Chondrocyte (in vitro differentiated cells): ENCODE results near the gene CAPNS1. TPM values are rescaled to one million over a fixed set of nuclear protein-coding genes. Genes with fewer than 3 reads are reported as not detected.
"Not testable (repeated sequence)": the region's sequence is repeated elsewhere in the genome, so short reads cannot be mapped to it uniquely, and the experiment has no call there.

Experiments used
- DNase-seq: peaks from one replicate; pipeline ENCODE4 v3.0.0; 2021; ENCODE audit warnings: mixed read lengths, low spot score
- H3K27ac Mint-ChIP-seq: one replicate; pipeline ENCODE4 v1.8.0; 2021; ENCODE audit warnings: mild to moderate bottlenecking, moderate library complexity, mixed read lengths; ENCODE audit not compliant: unreplicated experiment
- H3K27me3 Mint-ChIP-seq: 2 replicates; pipeline ENCODE4 v1.8.0; 2021; ENCODE audit warnings: low read depth, mixed read lengths
- H3K36me3 Mint-ChIP-seq: 2 replicates; pipeline ENCODE4 v1.8.0; 2021; ENCODE audit warnings: low read depth, mixed read lengths
- H3K4me1 Mint-ChIP-seq: 2 replicates; pipeline ENCODE4 v1.8.0; 2021; ENCODE audit warnings: low read depth, mild to moderate bottlenecking, mixed read lengths
- H3K4me3 Mint-ChIP-seq: one replicate; pipeline ENCODE4 v1.8.0; 2021; ENCODE audit warnings: mild to moderate bottlenecking, moderate library complexity, mixed read lengths; ENCODE audit not compliant: unreplicated experiment
- H3K9me3 Mint-ChIP-seq: 2 replicates; pipeline ENCODE4 v1.8.0; 2021; ENCODE audit warnings: low read depth, mixed read lengths
- CTCF ChIP-seq: fragments of 200-600 bp; sonication (generic); IDR thresholded peaks from 2 replicates; pipeline ENCODE4 v1.5.0; 2021; ENCODE audit warnings: antibody characterized with exemption, mild to moderate bottlenecking, moderate library complexity
- total RNA-seq: library from RNA; stranded (reverse); gene quantifications from 3 replicates; pipeline ENCODE4 v1.2.1, GENCODE V29; 2021

Gene CAPNS1
- total RNA-seq, 1 donor from 2014 or later, result 762 TPM

GRCh38 chr19:36182612-36183244 lies 42.9 kb downstream of the CAPNS1 start:
- peaks cover 13% of the 10 kb centered on the region for H3K4me1 Mint-ChIP-seq
- H3K27ac Mint-ChIP-seq, result peak overlapping the region; percentile 89
- DNase-seq, result no peak
- H3K27me3 Mint-ChIP-seq, result no peaks in the 10 kb centered on the region
- TF ChIP-seq CTCF, result no peak
- peaks cover 9% of the 10 kb centered on the region for H3K36me3 Mint-ChIP-seq
- no peaks in the 10 kb centered on the region for H3K9me3 Mint-ChIP-seq
- no peak overlapping the region for H3K4me3 Mint-ChIP-seq

- H3K27me3 Mint-ChIP-seq, result no peaks in the 10 kb centered on the region
- H3K4me3 Mint-ChIP-seq, result no peak overlapping the region
- no peak for TF ChIP-seq CTCF
- no peaks in the 10 kb centered on the region for H3K9me3 Mint-ChIP-seq
- peaks cover 12% of the 10 kb centered on the region for H3K4me1 Mint-ChIP-seq
- peaks cover 10% of the 10 kb centered on the region for H3K36me3 Mint-ChIP-seq
- DNase-seq, result no peak
- peak overlapping the region; percentile 89 for H3K27ac Mint-ChIP-seq
Observed at GRCh38 chr19:36183245-36183628, 43.4 kb downstream of the CAPNS1 start.

- H3K9me3 Mint-ChIP-seq, H3K27ac Mint-ChIP-seq, DNase-seq, H3K27me3 Mint-ChIP-seq, H3K4me3 Mint-ChIP-seq: not testable (repeated sequence)
- peaks cover 12% of the 10 kb centered on the region for H3K4me1 Mint-ChIP-seq
- H3K36me3 Mint-ChIP-seq, result peaks cover 13% of the 10 kb centered on the region
Observed at GRCh38 chr19:36186722-36187121, 46.9 kb downstream of the CAPNS1 start.

GRCh38 chr19:36196249-36196648 lies 56.4 kb downstream of the CAPNS1 start:
- no peak for DNase-seq
- TF ChIP-seq CTCF, result no peak
- no peak overlapping the region for H3K27ac Mint-ChIP-seq

GRCh38 chr19:36198119-36198518 lies 58.3 kb downstream of the CAPNS1 start:
- Mint-ChIP-seq H3K9me3 (no peaks in the 10 kb centered on the region), H3K4me1 (no peaks in the 10 kb centered on the region), H3K27me3 (no peaks in the 10 kb centered on the region), H3K27ac (no peak overlapping the region), H3K36me3 (peaks cover 20% of the 10 kb centered on the region), H3K4me3 (no peak overlapping the region)
- DNase-seq, result no peak
- TF ChIP-seq CTCF, result no peak

More at GRCh38 chr19:36196249-36196648, 56.4 kb downstream of the CAPNS1 start:
- no peaks in the 10 kb centered on the region for H3K9me3 Mint-ChIP-seq
- no peaks in the 10 kb centered on the region for H3K4me1 Mint-ChIP-seq
- peaks cover 21% of the 10 kb centered on the region for H3K36me3 Mint-ChIP-seq
- H3K4me3 Mint-ChIP-seq, result no peak overlapping the region
- H3K27me3 Mint-ChIP-seq, result no peaks in the 10 kb centered on the region

Other genes with a start within 250 kb of the CAPNS1 start
- 4.4 to 5.0 TPM (median 4.4 TPM) in 3 replicates for gene NFKBID, start 239.5 kb upstream of the CAPNS1 start, total RNA-seq
- gene HCST, start 237.5 kb upstream of the CAPNS1 start, total RNA-seq, result 0.50 to 1.0 TPM in 2 of 3 replicates, not detected in the other
- gene TYROBP, start 231.8 kb upstream of the CAPNS1 start, total RNA-seq, result not detected in 3 replicates
- 18.4 to 23.3 TPM (median 21.0 TPM) in 3 replicates for gene LRFN3, start 203.7 kb upstream of the CAPNS1 start, total RNA-seq
- 10.8 to 12.0 TPM (median 11.2 TPM) in 3 replicates for gene SDHAF1, start 144.9 kb upstream of the CAPNS1 start, total RNA-seq
- gene SYNE4, start 131.3 kb upstream of the CAPNS1 start, total RNA-seq, result 0.27 to 1.2 TPM (median 0.49 TPM) in 3 replicates
- gene ALKBH6, start 125.9 kb upstream of the CAPNS1 start, total RNA-seq, result 17.9 to 23.7 TPM (median 19.9 TPM) in 3 replicates
- 51.2 to 59.0 TPM (median 53.8 TPM) in 3 replicates for gene CLIP3, start 107.2 kb upstream of the CAPNS1 start, total RNA-seq
- gene THAP8, start 85.8 kb upstream of the CAPNS1 start, total RNA-seq, result 6.6 to 10.2 TPM (median 8.9 TPM) in 3 replicates
- gene WDR62, start 85.2 kb upstream of the CAPNS1 start, total RNA-seq, result 3.0 to 6.0 TPM (median 3.7 TPM) in 3 replicates
- gene OVOL3, start 28.9 kb upstream of the CAPNS1 start, total RNA-seq, result not detected in 3 replicates
- gene POLR2I, start 25.2 kb upstream of the CAPNS1 start, total RNA-seq, result 43.5 to 61.6 TPM (median 49.2 TPM) in 3 replicates
- gene TBCB, start 24.6 kb upstream of the CAPNS1 start, total RNA-seq, result 181 to 201 TPM (median 199 TPM) in 3 replicates
- not detected in 3 replicates for gene COX7A1, start 12.4 kb downstream of the CAPNS1 start, total RNA-seq
- 4.9 to 7.3 TPM (median 7.2 TPM) in 3 replicates for gene ZNF565, start 74.6 kb downstream of the CAPNS1 start, total RNA-seq
- 62.2 to 69.0 TPM (median 63.8 TPM) in 3 replicates for gene ZNF146, start 75.0 kb downstream of the CAPNS1 start, total RNA-seq
- 3.2 to 6.3 TPM (median 3.8 TPM) in 3 replicates for gene ZFP14, start 239.1 kb downstream of the CAPNS1 start, total RNA-seq